CD4-positive, alpha-beta T cell treated with Interleukin-17A for 1 hour (primary cell): ENCODE data around the gene PPP1R8.
A peak's percentile ranks its signal among the peaks of the same experiment; 100 is the strongest.

Experiments
- DNase-seq: peaks from one replicate; pipeline ENCODE4 v3.0.0-alpha.2; 2020

The PPP1R8 gene

GRCh38 chr1:27872802-27873551 lies 42.4 kb downstream of the PPP1R8 start:
- DNase-seq, result peak; percentile 29

- DNase-seq, result peak; percentile 31
Measured at GRCh38 chr1:27873671-27874384, 43.2 kb downstream of the PPP1R8 start.

- DNase-seq, result no peak
Measured at GRCh38 chr1:27876341-27877114, 45.9 kb downstream of the PPP1R8 start.

- no peak for DNase-seq
Measured at GRCh38 chr1:27877115-27877416, 46.5 kb downstream of the PPP1R8 start.

GRCh38 chr1:27878039-27878438 lies 47.5 kb downstream of the PPP1R8 start:
- no peak for DNase-seq

GRCh38 chr1:27878787-27879335 lies 48.3 kb downstream of the PPP1R8 start:
- no peak for DNase-seq

GRCh38 chr1:27879374-27880082 lies 48.9 kb downstream of the PPP1R8 start:
- DNase-seq, result no peak

GRCh38 chr1:27882543-27882903 lies 51.9 kb downstream of the PPP1R8 start:
- no peak for DNase-seq

GRCh38 chr1:27883536-27883935 lies 53.0 kb downstream of the PPP1R8 start:
- DNase-seq, result no peak

- DNase-seq, result peak; percentile 24
Measured at GRCh38 chr1:27884006-27884954, 53.7 kb downstream of the PPP1R8 start.

GRCh38 chr1:27885114-27885528 lies 54.5 kb downstream of the PPP1R8 start:
- no peak for DNase-seq

GRCh38 chr1:27885621-27886352 lies 55.2 kb downstream of the PPP1R8 start:
- DNase-seq, result peak; percentile 22

GRCh38 chr1:27886353-27886679 lies 55.7 kb downstream of the PPP1R8 start:
- no peak for DNase-seq

- DNase-seq, result no peak
Measured at GRCh38 chr1:27886744-27887143, 56.2 kb downstream of the PPP1R8 start.

- peak; percentile 78 for DNase-seq
Measured at GRCh38 chr1:27887215-27888021, 56.8 kb downstream of the PPP1R8 start.

- DNase-seq, result no peak
Measured at GRCh38 chr1:27889506-27889905, 58.9 kb downstream of the PPP1R8 start.

GRCh38 chr1:27891196-27891889 lies 60.8 kb downstream of the PPP1R8 start:
- peak; percentile 74 for DNase-seq

GRCh38 chr1:27894521-27894920 lies 63.9 kb downstream of the PPP1R8 start:
- DNase-seq, result no peak
